UCSD-AML1 (cell line): ENCODE results near the gene PRR23E.

ENCODE experiments used
- DNase-seq: peaks from one replicate; lab custom pipeline; 2025; ENCODE audit not compliant: unreplicated experiment; lab: John Stamatoyannopoulos, UW

PRR23E gene

DNA sequence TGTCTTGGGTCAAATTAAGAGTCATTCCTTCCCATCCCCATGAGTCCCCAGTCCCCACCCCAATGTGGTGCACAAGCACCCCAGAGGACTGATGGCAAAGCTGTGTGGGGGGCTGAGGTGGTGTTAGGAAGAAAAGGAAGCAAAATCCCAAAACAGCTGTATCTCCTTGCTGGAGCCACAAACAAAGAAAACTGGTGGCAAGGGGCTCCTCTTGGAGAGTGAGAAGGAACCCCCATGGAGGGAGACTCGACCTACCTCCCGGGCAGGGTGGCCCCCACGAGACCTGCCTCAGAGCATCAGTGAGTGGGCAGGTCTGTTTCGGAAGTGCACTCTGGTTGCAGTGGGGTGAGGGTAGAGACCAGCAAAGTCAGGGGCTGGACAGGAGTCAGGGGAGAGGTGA, 29.2 kb downstream of the PRR23E start:
- no peak for DNase-seq

DNA sequence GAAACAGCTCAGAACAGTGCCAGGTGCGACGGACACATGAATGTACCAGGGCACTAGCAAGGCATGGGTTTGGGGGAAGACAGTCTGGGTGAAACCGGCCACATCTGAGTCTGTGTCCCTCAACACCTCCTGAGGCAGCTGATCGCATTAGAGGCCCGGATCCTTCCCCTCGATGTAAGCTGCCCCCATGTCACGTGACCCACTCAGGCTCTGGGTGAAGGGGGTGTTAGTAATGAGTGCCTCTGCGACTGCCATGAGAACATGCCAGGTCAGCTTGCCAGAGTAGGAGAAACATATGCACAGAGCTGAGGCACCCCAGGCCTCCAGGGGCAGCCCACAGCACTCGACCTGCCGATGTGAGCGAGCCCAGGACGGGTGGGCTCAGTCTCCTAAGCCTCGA, 29.7 kb downstream of the PRR23E start:
- DNase-seq = no peak

DNA sequence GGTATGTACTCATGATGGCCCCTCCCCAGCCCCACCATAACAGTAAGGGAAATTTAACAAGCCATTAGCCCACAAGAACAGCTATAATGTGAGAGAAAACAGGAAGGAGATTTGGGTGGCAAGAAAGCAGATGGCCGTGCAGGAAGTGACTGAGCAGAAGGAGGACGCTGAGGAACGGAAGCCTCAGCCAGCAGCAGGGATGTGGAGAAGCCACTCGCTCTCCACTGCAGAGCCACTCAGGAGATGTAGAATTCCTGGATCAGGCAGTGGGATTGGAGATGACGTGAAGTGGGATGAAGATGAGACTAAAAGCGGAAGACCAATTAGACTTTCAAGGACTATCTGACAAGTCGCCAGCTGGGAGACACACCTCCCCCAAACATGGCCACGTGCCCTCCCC, 31.2 kb downstream of the PRR23E start:
- DNase-seq = peak; percentile 69

DNA sequence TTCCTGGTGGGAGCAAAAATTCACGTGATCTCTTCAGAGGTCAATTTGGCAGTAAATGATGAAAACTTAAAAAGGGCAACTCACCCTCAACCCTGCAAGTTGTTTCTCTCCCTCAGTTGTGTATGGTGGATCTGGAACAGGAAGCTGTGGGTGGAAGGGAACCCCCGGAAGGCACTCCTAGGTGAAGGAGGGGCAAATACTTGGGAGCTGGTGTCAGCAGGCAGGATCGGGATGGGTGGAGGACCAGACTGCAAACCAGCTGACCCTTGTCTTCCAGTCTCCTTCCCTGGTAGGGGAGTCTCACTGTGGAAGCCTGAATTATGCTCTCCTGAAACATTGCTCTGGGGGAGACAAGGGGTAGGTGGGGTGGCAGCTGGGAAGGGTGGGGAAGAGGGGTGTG, 33.5 kb downstream of the PRR23E start:
- no peak for DNase-seq

DNA sequence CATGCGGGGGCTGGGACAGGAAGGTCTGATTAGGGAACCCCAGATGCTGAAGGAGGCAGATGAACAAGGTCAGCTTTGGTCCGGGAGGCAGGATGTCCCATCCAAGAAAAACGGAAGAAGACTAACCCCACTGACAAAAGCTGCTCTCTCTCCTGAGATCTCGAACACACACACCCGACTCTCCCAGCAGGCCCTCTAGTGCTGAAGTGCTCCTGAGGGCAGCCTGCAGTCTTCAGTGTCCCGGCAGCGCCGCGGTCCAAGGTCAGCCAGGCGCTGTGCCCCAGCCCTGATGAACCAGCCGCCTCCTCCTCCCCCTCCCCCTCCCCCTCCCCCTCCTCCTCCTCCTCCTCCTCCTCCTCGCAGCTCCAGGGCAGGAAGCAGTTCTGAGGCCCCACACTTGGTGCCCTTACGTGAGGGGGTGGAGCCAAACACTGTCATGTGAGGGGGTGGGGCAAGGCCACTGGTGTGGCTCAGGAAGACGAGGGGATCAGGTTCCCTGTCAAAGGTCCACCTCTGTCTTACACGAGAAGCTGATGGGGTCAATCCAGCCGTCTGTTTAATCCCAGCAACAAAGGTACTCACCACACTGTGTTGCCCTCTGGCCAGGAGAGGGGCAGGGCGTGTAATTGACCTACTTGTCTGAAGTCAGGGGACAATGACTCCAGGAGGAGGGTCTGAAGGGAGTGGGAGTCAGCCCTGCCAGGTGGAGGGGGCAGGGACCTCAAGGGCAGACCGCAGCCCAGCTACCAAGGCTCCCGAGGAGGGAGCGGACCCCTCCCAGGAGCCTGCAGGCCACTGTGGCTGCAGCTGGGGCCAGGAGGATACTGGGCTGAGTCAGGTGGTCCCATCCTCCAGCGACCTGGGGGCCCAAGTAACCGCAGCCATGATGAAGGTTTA, 34.3 kb downstream of the PRR23E start:
- DNase-seq = peak; percentile 70

GRCh38 chr3:127228866-127229265, 35.9 kb downstream of the PRR23E start:
- DNase-seq = no peak

DNA sequence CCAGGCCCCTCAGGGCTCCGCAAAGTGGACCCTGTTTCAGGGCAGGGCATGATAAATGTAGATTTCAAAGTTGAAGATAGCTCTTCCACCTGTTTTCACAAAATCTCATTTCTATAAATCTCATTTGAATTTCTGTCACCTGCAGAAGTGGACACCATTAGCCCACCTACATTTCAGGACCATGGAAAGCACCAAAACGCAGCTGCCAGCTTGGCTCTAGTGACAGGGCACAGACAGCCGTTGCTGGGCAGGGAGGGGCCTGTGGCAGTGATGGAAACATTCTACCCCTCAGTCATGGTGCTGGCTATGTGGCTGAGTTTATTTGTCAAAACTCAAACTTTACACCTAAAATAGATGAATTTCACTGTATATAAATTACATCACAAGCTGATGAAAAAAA, 40.4 kb downstream of the PRR23E start:
- no peak for DNase-seq

- no peak for DNase-seq
These were observed 41.8 kb downstream of the PRR23E start for GRCh38 chr3:127234778-127235177.

DNA sequence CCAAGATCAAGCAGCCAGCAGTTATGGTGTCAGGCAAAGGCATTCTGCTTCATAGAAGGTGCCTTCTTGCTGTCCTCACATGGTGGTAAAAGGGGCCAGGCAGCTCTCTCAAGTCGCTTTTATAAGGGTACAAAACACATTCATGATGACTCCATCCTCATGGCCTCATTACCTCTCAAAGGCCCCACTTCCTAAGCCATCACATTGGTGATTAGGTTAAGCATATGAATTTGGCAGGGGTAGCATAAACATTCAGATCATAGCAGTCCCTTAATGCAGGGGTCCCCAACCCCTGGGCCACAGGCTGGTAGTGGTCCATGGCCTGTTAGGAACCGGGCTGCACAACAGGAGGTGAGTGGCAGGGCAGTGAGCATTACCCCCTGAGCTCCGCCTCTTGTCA, 42.8 kb downstream of the PRR23E start:
- DNase-seq = no peak

DNA sequence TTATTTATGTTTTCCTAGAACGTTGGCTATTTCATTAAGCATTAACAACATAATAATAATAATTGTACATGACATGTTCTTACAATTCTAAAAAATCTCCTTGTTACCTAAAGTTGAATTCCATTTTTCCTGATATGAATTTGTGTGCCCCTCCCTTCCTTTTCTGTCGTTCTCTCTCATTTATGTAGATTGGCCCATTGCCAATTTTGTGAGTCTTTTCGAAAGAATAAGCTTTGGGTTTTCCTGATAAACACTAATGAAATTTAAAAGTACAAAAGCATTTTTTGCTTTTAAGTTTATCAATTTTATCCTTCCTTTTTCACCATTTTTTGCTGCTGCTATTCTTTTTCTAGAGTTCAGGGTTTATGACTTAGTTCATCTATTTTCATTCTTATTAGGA, 44.9 kb downstream of the PRR23E start:
- no peak for DNase-seq

GRCh38 chr3:127238602-127239001, 45.7 kb downstream of the PRR23E start:
- DNase-seq = no peak

GRCh38 chr3:127247292-127247691, 54.4 kb downstream of the PRR23E start:
- no peak for DNase-seq
